HG03378 (cell line): ENCODE results near the gene KIF27.
"Not testable (repeated sequence)": the region's sequence is repeated elsewhere in the genome, so short reads cannot be mapped to it uniquely, and the experiment has no call there.

ENCODE experiments used
- ATAC-seq: cut with Tn5 transposase; IDR thresholded peaks from one replicate; pipeline ENCODE4 v1.9.1; 2021; ENCODE audit warnings: mild to moderate bottlenecking, moderate library complexity; ENCODE audit not compliant: unreplicated experiment

Gene KIF27

GRCh38 chr9:83815120-83815519 is 106.1 kb downstream of the KIF27 start:
- not testable (repeated sequence) for ATAC-seq

- ATAC-seq: not testable (repeated sequence)
Measured at GRCh38 chr9:83809213-83809612, 112.0 kb downstream of the KIF27 start.

DNA sequence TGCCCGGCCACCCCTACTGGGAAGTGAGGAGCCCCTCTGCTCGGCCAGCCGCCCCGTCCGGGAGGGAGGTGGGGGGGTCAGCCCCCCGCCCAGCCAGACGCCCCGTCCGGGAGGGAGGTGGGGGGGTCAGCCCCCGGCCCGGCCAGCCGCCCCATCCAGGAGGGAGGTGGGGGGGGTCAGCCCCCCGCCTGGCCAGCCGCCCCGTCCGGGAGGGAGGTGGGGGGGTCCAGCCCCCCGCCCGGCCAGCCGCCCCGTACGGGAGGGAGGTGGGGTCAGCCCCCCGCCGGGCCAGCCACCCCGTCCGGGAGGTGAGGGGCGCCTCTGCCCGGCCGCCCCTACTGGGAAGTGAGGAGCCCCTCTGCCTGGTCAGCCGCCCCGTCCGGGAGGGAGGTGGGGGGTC is 116.8 kb downstream of the KIF27 start:
- not testable (repeated sequence) for ATAC-seq

DNA sequence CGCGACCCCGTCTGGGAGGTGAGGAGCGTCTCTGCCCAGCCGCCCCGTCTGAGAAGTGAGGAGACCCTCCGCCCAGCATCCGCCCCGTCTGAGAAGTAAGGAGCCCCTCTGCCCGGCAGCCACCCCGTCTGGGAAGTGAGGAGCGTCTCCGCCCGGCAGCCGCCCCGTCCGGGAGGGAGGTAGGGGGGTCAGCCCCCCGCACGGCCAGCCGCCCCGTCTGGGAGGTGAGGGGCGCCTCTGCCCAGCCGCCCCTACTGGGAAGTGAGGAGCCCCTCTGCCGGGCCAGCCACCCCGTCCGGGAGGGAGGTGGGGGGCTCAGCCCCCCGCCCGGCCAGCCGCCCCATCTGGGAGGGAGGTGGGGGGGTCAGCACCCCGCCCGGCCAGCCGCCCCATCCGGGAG is 117.3 kb downstream of the KIF27 start:
- not testable (repeated sequence) for ATAC-seq

DNA sequence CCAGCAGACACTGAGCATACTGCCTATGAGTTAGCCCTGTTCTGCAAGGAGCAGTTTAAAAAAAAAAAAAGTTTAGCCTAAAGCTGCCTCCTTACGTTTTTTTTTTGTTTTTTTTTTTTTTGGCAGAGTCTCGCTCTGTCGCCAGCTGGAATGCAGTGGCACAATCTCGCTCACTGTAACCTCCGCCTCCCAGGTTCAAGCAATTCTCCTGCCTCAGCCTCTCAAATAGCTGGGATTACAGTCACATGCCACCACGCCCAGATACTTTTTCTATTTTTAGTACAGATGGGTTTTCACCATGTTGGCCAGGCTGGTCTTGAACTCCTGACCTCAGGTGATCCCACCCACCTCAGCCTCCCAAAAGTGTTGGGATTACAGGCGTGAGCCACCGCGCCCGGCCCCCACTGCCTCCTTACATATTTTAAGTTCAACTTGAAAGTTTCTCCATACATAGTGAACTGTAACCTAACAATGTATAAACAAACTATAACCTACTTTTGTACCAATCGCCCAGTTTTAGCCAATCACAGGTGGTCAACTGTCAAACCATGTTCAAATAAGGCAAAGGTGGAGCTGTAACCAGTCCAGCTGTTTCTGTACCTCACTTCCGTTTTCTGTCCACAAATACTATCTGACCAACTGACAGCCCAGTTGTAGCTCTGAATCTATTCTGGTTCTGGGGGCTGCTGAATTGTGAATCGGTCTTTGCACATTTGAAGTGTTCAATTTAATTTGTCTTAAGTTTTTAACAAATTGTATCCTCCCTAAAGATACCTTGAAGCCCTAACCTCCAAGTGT is 120.8 kb downstream of the KIF27 start:
- ATAC-seq: no peak

DNA sequence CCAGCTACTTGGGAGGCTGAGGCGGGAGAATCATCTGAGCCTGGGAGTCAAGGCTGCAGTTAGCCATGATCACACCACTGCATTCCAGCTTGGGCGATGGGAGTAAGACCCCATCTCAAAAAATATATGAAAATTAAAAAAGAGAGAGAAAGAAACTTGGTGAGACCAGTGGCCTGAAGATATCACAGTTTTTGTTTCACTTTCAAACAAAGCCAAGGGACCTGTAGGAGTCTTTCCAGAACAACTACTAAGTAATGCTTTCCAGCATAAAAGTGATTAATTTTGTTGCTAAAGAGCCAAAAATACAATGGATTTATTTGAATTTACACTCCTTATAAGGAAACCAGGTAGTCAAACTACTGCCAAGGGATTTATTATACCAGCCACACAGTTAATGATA is 127.2 kb downstream of the KIF27 start:
- no peak for ATAC-seq

- no peak for ATAC-seq
Measured at GRCh38 chr9:83792746-83793145, 128.5 kb downstream of the KIF27 start.
